Amygdala (tissue), 56 donors: Measurements from ENCODE around the gene MRPL23.

Experiments used
- DNase-seq, 56 donors: peaks; one replicate each; lab custom pipeline; 2025; lab: John Stamatoyannopoulos, UW

Gene MRPL23

DNA sequence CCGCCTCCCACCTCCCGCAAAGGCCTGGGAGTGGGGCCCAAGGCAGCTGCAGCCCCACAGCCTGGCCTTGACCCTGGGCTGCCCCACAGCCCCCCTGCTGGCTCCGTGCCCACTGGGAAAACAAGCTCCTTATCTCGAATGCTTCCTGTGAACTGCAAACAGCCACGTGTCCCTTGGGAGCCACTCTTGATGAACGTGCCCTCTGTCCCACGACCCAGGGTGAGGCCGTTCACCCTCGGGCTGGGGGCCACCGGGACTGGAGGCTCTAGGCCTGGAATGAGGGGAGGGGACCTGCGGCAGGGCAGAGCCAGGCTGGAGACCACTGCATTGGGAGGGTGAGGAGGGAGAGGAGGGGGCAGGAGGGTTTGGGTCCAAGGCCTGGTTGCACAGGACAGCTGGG, 41.0 kb downstream of the MRPL23 start:
- no peak for DNase-seq

DNA sequence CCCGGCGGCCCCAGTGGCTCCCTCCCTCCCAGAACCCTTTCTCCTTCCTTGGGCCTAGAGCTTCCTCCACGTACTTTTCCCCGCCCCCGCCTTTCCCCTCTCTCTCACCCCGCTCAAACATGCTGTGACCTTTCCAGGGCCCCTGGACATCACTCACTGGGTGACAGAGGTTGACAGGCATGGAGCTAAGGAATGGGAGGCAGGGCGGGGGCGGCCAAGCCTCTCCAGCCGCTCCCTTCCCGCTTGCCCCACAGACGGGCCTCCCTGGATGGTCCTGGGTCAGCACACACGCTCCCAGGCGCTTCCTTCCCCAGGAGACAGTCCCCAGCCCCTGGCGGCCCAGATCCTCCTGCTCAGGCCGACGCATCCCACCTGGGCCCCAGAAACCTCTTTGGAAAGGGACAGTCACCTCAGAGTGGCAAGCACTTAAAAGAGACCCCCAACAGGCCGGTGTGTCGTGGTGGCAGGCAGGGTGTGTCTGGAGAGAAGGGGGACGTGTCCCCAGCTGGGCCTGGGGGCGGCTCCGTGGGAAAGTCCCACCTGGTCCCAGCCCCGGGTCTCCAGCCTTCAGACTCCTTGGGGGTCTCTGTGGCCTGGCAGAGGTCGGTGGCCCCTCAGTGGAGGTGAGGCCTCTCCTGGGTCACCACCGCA, 41.7 kb downstream of the MRPL23 start:
- no peak for DNase-seq

DNA sequence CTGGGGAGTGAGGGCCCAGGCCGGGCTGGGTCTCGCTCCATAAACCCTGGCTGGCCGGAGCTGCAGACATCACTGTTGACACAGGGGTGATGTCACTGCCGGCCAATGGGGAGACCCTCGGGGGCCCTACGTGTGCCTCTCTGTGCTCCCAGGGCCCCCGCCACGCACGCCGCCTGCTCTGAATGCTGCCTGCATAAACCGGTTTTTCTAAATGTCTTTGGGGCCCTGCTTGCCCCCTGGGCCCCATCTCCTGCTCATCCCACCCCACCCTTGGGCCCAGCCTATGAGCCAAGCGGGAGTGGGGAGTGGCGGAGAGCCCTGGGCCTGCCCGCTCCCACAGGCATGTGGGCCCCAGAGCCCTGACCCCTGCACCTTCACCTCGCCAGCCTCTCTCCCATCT, 42.8 kb downstream of the MRPL23 start:
- DNase-seq: no peak

DNA sequence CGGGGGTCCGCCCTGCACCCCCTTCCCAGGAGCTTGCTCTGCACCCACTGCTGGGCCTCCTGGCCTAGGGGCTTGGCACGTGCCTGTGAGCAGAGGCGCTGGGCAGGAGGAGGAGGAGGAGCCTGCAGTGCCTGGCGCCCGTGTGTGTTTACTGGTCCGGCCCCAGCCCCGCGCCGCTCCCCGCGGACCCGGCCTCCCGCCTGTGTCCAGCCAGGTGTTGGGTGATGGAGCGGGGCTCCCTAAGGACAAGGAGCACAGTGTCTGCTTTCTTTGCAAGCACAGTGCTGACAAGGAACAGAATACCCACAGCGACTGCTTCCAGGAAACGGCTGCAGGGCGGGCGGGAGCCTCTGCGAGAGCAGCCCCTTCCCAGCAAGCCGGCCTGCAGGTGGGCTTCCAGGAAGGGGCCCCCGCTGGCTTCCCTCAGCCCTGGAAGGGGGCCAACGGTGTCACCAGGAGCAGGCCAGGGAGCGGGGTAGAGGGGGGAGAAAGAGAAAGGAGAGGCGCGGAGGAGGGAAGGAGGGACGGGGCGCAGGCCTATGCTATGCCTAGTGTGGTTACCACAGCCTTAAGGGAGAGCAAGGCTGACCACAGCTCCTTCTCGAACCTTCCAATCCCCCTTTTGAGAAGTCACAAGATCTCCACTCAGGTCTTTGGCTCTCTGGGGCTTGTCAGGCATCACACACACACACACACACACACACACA, 43.9 kb downstream of the MRPL23 start:
- no peak for DNase-seq

DNA sequence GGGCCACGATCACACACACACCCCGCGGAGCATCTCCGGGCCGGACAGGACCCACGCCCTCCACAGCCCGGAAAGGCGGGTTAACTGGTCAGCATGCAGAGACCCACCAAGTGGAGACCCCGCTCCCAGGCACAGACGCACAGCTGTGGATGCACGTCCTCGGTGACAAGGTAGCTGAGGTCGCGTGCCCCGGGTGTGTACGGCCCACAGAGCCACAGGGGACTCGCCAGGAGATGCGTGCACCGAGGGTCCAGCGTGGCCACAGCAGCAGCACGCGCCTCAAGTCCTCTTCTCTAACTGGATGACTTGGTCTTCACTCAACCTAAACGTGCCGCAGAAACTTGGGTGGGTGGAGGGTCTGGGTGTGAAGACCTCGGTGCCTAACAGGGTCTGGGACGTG, 45.0 kb downstream of the MRPL23 start:
- DNase-seq: no peak

DNA sequence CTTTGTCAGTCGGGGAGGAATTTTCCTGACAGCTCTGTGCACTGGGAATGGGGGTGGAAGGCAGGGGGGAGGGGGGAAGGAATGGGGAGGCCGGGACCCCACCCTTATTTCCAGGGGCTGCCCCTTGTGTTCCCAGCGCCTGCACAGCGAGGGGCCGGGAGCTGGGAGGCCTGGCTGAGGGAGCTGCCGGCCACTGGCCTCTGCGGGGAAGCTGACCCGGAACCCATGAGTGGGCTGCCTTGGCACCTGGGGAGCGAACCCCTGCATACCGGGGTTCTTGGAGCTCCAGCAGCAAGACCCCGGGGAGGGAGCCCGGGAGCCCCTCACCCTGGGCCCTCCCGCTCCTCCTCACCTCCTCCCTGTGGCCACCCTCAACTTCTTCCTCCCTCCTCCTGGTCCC, 47.0 kb downstream of the MRPL23 start:
- no peak for DNase-seq

DNA sequence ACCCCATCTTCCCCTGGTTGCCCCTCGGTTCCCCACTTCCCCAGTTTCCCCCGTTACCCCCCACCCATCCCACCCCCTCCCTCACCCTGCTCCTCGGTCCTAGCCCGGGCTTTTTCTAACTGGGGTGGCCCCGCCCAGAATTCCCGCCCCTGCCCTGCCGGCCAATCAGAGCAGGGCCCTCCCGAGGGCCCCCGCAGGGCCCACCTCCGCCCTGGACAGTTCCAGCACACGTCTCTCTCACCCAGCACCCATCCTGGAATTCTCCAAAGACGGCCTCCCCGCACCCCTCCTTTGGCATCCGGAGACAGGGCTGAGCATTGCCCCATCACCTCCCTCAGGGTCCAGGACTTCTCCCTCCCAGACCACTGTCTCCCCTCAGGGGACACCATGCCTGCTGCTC, 50.6 kb downstream of the MRPL23 start, which contains the start of gene H19:
TSS of gene H19 (minus strand) at position 88 of the 400 bp plus-strand sequence.
- DNase-seq: no peak

DNA sequence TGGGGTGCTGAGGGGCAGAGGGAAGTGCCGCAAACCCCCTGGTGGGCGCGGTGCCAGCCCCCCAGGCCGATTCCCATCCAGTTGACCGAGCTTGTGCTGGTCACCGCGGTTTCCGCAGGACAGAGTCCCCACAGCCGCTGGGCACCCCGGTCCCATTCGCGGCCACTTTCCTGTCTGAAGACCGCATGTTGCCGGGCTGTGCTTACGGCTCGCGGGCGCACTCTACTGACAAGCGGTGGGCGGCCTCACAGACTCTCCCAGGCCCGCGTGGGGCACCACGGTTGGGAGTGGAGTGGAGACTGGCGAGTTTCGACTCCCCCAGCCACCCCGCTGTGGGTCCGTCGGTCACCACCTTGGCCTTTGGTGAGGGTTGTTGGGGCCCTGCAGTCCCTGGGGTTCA, 51.2 kb downstream of the MRPL23 start:
- DNase-seq: no peak

DNA sequence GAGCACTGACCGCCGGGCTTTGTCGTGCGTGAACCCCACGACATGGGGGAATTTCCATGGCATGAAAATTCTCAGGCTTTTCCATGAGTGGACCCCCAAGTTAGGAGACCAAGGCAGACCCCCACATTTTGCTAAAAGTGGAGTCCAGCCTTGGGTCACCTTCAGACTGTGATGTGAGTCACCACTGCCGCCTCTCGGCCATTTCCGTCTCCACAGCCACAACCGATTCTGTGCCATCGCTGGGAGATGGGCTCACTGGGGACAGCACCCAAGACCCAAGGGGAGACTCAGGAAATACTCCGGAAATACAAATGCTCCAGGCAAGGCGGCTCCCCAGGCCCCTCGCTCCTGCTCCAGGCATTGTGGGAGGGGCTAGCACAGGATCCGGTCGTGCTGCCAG, 51.7 kb downstream of the MRPL23 start:
- no peak for DNase-seq

DNA sequence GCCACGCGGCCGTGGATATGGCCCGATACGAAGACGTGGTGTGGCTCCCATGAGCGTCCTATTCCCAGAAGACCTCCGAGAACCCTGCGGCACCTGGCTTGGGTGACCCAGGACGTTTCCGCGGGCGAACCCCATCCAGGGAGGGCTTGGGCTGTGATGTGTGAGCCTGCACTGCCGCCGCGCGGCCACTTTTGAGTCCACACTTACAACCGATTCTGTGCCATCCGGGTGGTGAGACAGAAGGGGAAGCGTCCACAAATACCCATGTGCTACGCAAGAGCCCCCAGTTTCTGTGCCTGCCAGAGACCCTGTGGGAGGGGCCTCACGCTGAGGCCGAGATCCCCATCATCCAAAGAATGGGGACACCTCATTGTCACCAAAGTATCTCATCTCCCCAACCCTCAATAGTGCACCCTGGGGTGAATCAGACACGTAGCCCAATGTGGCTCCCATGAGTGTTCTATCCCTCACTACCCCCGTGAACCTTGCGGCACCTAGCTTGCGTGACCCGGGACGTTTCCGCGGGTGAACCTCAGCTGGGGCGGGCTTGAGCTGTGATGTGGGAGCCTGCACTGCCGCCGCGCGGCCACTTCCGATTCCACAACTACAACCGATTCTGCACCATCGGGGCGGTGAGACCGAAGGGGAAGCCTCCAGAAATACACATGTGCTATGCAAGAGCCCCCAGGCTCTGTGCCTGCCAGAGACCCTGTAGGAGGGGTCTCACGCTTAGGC, 55.1 kb downstream of the MRPL23 start:
- DNase-seq: no peak

DNA sequence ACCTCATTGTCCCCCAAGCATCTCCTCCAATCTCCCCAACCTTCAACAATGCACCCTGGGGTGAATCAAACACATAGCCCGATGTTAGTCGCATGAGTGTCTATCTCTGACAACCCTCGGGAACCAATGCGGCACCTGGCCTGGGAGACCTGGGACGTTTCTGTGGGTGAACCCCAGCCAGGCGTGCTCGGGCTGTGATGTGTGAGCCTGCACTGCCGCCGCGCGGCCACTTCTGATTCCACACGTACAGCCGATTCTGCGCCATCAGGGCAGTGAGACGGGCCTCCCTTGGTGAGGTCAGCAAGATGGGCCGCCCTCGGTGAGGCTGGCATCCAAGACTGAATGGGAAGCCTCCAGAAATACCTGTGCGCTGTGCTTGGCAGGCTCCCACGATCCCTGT, 55.7 kb downstream of the MRPL23 start:
- no peak for DNase-seq

DNA sequence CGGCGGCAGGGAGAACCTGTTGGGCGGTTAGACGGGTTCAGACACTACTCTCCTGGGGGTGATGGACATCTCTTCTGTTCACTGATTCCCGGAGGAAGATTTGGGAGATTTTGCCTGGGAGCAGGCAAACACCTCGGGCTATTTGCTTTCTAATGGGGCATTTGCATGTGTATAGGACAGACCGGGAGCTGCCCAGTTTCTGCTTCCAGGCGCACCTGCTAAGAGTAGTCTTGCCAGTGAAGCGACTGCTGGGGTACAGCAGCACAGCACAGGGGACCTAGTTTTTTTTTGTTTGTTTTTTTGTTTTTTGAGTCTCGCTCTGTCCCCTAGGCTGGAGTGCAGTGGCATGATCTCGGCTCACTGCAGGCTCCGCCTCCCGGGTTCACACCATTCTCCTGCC, 57.3 kb downstream of the MRPL23 start:
- DNase-seq: no peak
